ENCODE data around the gene CDC42. TPM values are rescaled to one million over a fixed set of nuclear protein-coding genes. Genes with fewer than 3 reads are reported as not detected.

The CDC42 gene
- total and polyA plus RNA-seq, 9 of the 15 experiments (the other 6 are each of a cell fraction or from before 2014, with no cell fraction given), result 186 to 398 (median 325) TPM

- TF ChIP-seq ARID3A (IDR thresholded peaks at IDR 0.05; ENCODE audit: borderline replicate concordance, low read depth, low read length) (no peak), ID3 (CRISPR knock-in tag; IDR thresholded peaks at IDR 0.05) (no peak), ID3 (tag; IDR thresholded peaks at IDR 0.05) (peak; percentile 71; the same call in 1 of the 2 replicates), CBX5 (IDR thresholded peaks at IDR 0.05; ENCODE audit: borderline replicate concordance, low read depth) (no peak), MAFG (tag; conservative IDR thresholded peaks at IDR 0.05) (peak; percentile 43), ZNF318 (IDR thresholded peaks at IDR 0.05; ENCODE audit: borderline replicate concordance in 1 of 2, low read depth in 1 of 2) (peak in 1 of 2 experiments; percentile 87; a peak in 2 of 4 replicates), MECOM (CRISPR knock-in tag; IDR thresholded peaks at IDR 0.05) (peak; percentile 97), MYBL2 (IDR thresholded peaks at IDR 0.05; ENCODE audit: low read depth) (no peak), MYBL2 (CRISPR knock-in tag; IDR thresholded peaks at IDR 0.05; ENCODE audit: borderline replicate concordance) (no peak), ZNF584 (CRISPR knock-in tag; IDR thresholded peaks at IDR 0.05; ENCODE audit: low read depth) (peak; percentile 90), CAMTA2 (CRISPR knock-in tag; conservative IDR thresholded peaks at IDR 0.05) (no peak), KDM5B (IDR thresholded peaks at IDR 0.05; ENCODE audit: insufficient replicate concordance, low read depth, low read length) (peak; percentile 31), THAP12 (CRISPR knock-in tag; IDR thresholded peaks at IDR 0.05) (no peak)
These were observed 33.6 kb upstream of the CDC42 start (continued) for GRCh38 chr1:22018583-22019559.
